SK-N-DZ (cell line): ENCODE results near the gene RICTOR.

Source experiments
- DNase-seq: peaks from one replicate; pipeline ENCODE4 v3.0.0-alpha.2; 2015; ENCODE audit warnings: low spot score

RICTOR gene

GRCh38 chr5:39093352-39093751, 19.2 kb upstream of the RICTOR start:
- no peak for DNase-seq

- no peak for DNase-seq
Measured at GRCh38 chr5:39092581-39093351, 18.6 kb upstream of the RICTOR start.

- DNase-seq, result no peak
Measured at GRCh38 chr5:39091940-39092580, 17.9 kb upstream of the RICTOR start.

DNA sequence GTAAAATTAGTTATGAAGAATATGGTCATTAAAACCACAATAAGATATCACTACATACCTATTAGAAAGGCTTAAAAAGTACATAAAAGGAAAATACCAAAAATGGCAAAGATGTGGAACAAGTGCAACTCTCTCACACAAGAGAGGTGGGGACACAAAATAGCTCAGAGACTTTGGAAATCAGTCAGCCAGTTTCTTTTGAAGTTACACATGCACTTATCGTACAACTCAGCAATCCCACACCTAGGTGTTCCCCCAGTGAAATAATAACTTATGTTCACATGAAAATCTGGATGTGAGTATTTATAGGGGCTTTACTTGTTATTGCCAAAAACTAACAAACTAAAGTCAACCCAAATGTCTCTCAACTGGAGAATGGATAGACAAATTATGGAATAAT, 9.8 kb upstream of the RICTOR start:
- no peak for DNase-seq

- DNase-seq, result no peak
Measured at GRCh38 chr5:39082995-39083394, 8.8 kb upstream of the RICTOR start.

DNA sequence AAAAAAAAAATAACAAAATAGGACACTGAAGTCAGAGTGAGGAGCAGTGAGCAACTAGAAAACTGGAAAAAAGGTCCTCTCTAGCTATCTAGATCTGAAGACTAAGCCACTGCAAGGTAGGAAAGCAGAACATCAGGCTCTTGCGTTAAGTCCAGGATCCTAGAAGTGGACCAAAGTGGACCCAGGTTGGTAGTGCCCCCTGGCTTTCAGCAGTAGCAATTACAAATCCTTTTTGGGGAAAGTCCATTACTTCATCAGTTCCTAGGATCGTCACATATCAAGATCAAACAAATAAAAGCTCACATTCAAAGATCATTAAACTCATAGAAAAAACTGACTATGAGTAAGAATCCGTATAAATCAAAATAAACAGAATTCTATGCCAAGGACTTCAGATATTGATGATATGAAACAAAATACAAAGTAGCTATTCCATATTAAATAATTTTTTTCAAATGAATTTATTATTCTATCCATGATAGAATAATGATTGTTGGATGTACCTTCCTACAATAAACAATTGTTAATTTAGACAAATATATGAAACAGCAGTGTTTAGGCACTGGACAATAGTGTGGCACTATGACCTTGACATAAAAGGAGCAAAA, 6.5 kb upstream of the RICTOR start:
- peak; percentile 33 for DNase-seq

DNA sequence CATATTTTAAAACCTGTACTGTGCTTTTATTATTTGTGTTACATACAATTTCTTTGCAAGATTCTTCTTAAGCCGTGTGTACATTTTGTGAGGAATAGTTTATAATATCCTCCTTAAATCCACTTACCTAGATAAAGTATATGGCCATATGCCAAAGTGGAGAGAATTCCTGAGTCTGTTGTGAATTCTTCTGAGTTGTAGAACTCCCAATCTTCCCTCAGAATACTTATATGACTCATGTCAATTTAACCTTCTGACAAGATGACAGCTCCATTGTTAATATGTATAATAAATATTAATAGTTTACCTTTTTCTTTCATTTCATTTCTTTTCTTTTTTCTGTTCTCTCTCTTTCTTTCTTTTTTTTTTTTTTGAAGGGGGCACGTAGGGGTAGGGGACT, 6.0 kb upstream of the RICTOR start:
- DNase-seq, result no peak

DNA sequence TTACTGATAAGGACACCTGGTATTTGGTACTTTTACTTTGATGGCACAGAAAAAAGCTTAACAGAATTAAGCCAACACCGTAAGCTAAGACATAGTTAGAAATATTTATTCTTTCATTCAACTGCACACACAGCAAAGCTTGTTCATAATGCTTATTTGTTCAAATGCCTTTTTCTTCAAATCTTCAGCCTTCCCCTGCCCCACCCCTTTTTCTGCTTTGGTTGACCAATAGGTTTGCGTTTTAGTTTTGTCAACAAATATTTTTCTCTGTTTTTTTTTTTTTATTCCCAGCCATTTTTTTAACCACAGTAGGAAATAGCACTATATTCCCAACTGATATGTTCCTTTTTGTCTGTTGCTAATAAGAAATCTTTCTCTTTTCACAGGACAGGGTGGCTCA, 4.9 kb upstream of the RICTOR start:
- no peak for DNase-seq

DNA sequence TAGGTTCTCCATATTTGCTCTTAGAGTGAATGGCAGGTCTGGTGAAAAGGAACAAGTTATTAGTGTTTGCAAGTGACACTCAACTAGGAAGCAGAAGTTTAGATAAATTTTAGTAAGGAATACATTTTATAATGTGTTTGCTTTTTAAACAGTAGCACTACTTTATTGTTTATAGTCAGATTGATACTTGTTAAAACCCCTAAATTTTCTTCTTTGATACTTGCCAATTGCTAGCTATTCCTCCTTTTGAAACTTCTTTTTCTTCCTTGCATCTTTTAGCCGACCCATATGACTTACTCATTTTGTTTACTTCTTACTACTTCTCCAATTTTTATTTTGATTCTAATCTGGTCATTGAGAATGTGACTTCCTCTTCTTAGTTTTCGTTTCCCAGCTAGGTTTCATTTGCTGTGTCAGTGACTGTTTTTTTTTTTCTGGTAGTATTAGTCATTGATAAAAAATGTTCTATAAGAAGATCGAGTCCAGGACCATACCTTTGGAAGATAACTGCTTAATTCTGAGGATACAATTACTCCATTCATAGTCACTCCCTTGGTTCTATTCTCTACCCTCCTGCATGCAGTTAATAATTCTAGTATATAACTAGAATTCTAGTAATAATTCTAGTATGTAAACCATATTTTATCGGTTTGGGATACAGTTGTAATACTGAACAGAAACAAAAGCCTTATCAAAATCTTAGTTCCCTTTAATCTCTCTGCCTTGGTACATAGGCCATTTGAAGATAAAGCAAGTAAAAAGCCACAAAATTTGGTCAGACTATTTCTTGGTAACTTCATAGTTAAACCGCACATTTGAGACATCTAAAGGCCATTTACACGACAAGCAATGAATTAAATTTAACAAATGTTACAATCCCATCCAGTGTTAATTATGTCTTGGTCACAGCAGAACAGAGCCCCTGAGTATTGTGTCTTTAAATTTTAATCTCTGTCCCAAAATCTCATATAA, 2.8 kb upstream of the RICTOR start:
- DNase-seq, result no peak

DNA sequence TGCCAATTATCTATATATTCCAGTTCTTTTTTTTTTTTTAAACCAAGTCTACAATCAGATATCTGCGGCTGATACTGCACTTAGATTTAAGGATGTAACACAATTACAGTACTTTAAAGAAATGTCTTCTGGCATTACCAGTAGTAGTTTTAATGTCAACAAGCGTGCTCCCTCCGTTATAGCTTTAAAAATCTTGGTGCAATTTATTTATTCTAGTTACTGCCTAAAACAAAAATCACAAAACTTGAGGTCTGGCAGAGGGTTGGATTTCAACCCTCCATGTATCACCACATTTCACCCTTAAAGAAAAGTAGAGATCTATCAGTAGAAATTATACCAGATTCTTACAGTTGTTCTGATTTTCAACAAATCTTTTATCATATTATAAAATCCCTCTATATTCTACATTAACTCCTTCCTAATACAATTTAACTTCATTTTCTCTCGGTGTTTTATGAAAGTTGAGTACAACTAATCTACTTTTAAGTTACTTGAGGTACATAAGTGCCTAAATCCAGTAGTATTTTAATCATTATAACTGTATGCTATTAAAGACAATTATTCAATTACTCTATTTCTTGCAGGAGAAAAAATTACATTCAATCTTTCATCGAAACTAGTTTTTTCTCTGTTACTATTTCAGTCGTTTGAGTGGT, 2.0 kb upstream of the RICTOR start:
- DNase-seq, result no peak

GRCh38 chr5:39073767-39074016, 507 bp downstream of the RICTOR start:
- DNase-seq, result no peak

- DNase-seq, result peak; percentile 45
Measured at GRCh38 chr5:39072925-39073766, 1.1 kb downstream of the RICTOR start.

- no peak for DNase-seq
Measured at GRCh38 chr5:39068099-39068498, 6.1 kb downstream of the RICTOR start.

GRCh38 chr5:39064450-39064849, 9.7 kb downstream of the RICTOR start:
- no peak for DNase-seq

DNA sequence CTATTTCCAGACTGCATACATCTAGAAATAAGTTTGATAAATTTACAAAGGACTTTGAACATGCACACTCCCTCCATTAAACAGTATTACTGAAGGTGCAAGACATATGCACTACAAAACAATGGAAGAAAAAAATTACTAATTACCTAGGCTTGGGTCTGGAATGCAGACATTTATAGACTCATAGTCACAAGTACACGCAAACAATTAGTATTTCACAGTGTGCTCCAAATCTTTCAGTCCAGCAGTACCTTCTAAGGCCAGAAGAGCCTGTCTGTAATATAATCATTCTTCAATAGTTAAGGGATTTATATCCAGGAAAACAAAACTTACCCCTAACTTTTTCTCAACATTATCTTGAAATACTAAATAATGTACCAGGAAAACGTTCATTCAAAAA, 11.2 kb downstream of the RICTOR start:
- no peak for DNase-seq

DNA sequence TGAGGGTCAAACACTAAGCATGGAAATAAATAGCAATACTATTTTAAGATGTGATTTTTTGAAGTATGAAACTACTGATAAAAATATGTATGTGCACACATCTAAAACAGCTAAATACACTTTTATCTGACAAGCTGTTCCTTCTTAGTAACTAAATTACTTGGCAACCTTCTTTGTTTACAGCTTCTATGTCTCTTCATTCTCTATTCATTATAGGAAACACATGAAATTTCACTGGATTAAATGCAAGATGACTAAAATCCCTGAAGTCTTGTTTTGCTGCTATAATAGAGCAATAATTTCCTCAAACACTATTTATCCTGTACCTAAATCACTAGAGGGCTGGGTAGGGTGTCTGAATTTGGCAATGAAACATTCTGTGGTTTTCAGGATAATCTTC, 11.7 kb downstream of the RICTOR start:
- no peak for DNase-seq

GRCh38 chr5:39062104-39062503, 12.1 kb downstream of the RICTOR start:
- no peak for DNase-seq

- no peak for DNase-seq
Measured at GRCh38 chr5:39059064-39059463, 15.1 kb downstream of the RICTOR start.

DNA sequence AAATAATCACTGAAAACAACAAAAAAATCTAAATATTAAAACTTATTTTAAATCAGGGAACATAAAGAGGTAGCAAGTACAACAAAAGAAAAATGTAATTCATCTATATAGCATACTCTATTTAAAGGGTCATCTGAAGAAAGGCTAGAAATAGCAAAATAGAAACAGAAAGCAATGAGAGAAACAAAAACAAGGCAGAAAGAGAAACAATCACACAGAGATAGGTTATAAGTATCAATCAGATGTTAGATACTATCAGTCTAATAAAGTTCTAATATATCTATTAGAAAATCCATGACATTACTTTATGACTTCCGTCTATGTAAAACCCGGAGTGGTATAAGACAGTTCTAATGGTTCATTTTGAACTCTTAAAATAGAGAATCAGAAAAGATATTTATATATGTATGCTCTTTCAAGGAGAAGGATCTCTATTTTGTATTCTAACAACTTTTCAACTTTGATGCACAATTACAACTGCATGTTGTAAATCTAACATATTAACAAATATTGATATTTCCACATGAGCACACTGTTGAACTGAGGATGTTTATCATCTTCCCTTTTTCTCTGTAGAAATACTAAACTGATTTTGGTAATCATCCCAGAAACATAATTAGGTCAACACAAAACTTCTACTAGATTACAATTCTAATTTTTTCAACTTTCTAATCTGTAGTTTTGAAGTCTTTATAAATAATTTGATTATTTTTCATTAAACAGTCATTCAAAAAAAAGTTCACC, 15.8 kb downstream of the RICTOR start:
- no peak for DNase-seq

DNA sequence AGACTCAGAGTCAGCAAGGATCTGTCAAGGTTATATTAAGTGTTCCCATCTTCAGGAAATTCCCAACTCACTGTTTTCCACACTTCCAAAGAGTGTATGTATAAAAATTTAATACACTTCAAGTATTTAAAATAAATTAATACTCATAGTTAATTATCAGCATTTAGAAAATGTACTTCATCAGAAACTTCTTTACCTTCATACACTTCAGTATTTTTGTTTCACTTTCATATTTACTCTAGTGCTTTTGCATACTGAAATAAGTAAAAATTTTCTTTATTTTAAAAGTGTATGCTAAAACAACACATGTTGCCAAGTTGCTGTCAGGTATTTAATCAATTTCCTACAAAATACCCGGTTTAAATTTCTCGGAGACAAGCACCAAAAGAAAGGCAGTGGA, 16.5 kb downstream of the RICTOR start:
- DNase-seq, result no peak
